Neuron (in vitro differentiated cells): Measurements from ENCODE around the gene SPATS1.

Experiments used
- H2AFZ ChIP-seq: one replicate; pipeline ENCODE4 v1.6.1; 2013; ENCODE audit warnings: low read depth, mild to moderate bottlenecking, inconsistent platforms, low read length, moderate library complexity
- H3K27me3 ChIP-seq: one replicate; pipeline ENCODE4 v1.6.1; 2013; ENCODE audit warnings: low read length; ENCODE audit not compliant: insufficient read depth
- H3K36me3 ChIP-seq: one replicate; pipeline ENCODE4 v1.6.1; 2013; ENCODE audit warnings: low read length; ENCODE audit not compliant: insufficient read depth
- H3K4me1 ChIP-seq: one replicate; pipeline ENCODE4 v1.6.1; 2013; ENCODE audit warnings: low read length; ENCODE audit not compliant: insufficient read depth
- H3K4me3 ChIP-seq: 2 replicates; pipeline ENCODE4 v1.5.1; 2013; ENCODE audit warnings: mild to moderate bottlenecking, low read length, moderate library complexity
- H3K9me3 ChIP-seq: one replicate; pipeline ENCODE4 v1.6.1; 2013; ENCODE audit warnings: low read length

SPATS1 gene

GRCh38 chr6:44342489-44342888 lies at the start of gene SPATS1:
Gene SPATS1, plus strand, starts transcription at chr6:44342650. Its CDS starts 446 bp downstream, at chr6:44343096.
- H3K9me3 ChIP-seq: peaks cover 2% of the 10 kb centered on the region
- no peaks in the 10 kb centered on the region for H3K36me3 ChIP-seq
- peaks cover 18% of the 10 kb centered on the region for H3K27me3 ChIP-seq
- peak within 1 kb of the TSS; percentile 17 for H3K4me3 ChIP-seq
- peaks cover 21% of the 10 kb centered on the region for H3K4me1 ChIP-seq
- peak within 1 kb of the TSS; percentile 43 for H2AFZ ChIP-seq

GRCh38 chr6:44292661-44293365 lies 49.6 kb upstream of the SPATS1 start:
- Histone ChIP-seq H3K36me3 (no peaks in the 10 kb centered on the region), H2AFZ (no peak overlapping the region), H3K4me1 (peaks cover 9% of the 10 kb centered on the region), H3K4me3 (no peak overlapping the region), H3K27me3 (no peaks in the 10 kb centered on the region), H3K9me3 (no peaks in the 10 kb centered on the region)

GRCh38 chr6:44294832-44295791 lies 47.3 kb upstream of the SPATS1 start:
- Histone ChIP-seq H3K4me3 (no peak overlapping the region), H3K4me1 (peaks cover 12% of the 10 kb centered on the region), H3K27me3 (no peaks in the 10 kb centered on the region), H2AFZ (no peak overlapping the region), H3K9me3 (no peaks in the 10 kb centered on the region), H3K36me3 (peaks cover 7% of the 10 kb centered on the region)

GRCh38 chr6:44297063-44298038 lies 45.1 kb upstream of the SPATS1 start:
- Histone ChIP-seq H3K27me3 (no peaks in the 10 kb centered on the region), H3K4me3 (peak overlapping the region; percentile 48), H2AFZ (peak overlapping the region; percentile 84), H3K36me3 (peaks cover 24% of the 10 kb centered on the region), H3K9me3 (no peaks in the 10 kb centered on the region), H3K4me1 (peaks cover 12% of the 10 kb centered on the region)

GRCh38 chr6:44298055-44298803 lies 44.2 kb upstream of the SPATS1 start:
- no peak overlapping the region for H2AFZ ChIP-seq
- H3K4me3 ChIP-seq: peak overlapping the region; percentile 48
- no peaks in the 10 kb centered on the region for H3K9me3 ChIP-seq
- H3K4me1 ChIP-seq: peaks cover 12% of the 10 kb centered on the region
- H3K36me3 ChIP-seq: peaks cover 33% of the 10 kb centered on the region
- H3K27me3 ChIP-seq: no peaks in the 10 kb centered on the region

GRCh38 chr6:44298864-44299263 lies 43.6 kb upstream of the SPATS1 start:
- Histone ChIP-seq H2AFZ (no peak overlapping the region), H3K9me3 (no peaks in the 10 kb centered on the region), H3K27me3 (no peaks in the 10 kb centered on the region), H3K4me1 (peaks cover 12% of the 10 kb centered on the region), H3K36me3 (peaks cover 39% of the 10 kb centered on the region), H3K4me3 (no peak overlapping the region)

GRCh38 chr6:44300292-44300823 lies 42.1 kb upstream of the SPATS1 start:
- Histone ChIP-seq H3K4me3 (no peak overlapping the region), H3K36me3 (peaks cover 53% of the 10 kb centered on the region), H3K27me3 (no peaks in the 10 kb centered on the region), H3K4me1 (peaks cover 12% of the 10 kb centered on the region), H2AFZ (no peak overlapping the region), H3K9me3 (no peaks in the 10 kb centered on the region)

- Histone ChIP-seq H3K27me3 (no peaks in the 10 kb centered on the region), H3K4me1 (peaks cover 12% of the 10 kb centered on the region), H3K4me3 (no peak overlapping the region), H3K36me3 (peaks cover 59% of the 10 kb centered on the region), H3K9me3 (no peaks in the 10 kb centered on the region), H2AFZ (no peak overlapping the region)
These were observed 41.3 kb upstream of the SPATS1 start for GRCh38 chr6:44301106-44301505.

GRCh38 chr6:44301782-44302564 lies 40.5 kb upstream of the SPATS1 start:
- no peaks in the 10 kb centered on the region for H3K9me3 ChIP-seq
- H3K36me3 ChIP-seq: peaks cover 66% of the 10 kb centered on the region
- no peaks in the 10 kb centered on the region for H3K27me3 ChIP-seq
- no peak overlapping the region for H3K4me3 ChIP-seq
- no peak overlapping the region for H2AFZ ChIP-seq
- peaks cover 9% of the 10 kb centered on the region for H3K4me1 ChIP-seq

GRCh38 chr6:44302856-44303255 lies 39.6 kb upstream of the SPATS1 start:
- no peaks in the 10 kb centered on the region for H3K27me3 ChIP-seq
- no peak overlapping the region for H3K4me3 ChIP-seq
- H3K36me3 ChIP-seq: peaks cover 75% of the 10 kb centered on the region
- H3K9me3 ChIP-seq: no peaks in the 10 kb centered on the region
- H3K4me1 ChIP-seq: peaks cover 3% of the 10 kb centered on the region
- H2AFZ ChIP-seq: no peak overlapping the region

- H3K4me3 ChIP-seq: no peak overlapping the region
- peaks cover 81% of the 10 kb centered on the region for H3K36me3 ChIP-seq
- no peaks in the 10 kb centered on the region for H3K9me3 ChIP-seq
- no peaks in the 10 kb centered on the region for H3K27me3 ChIP-seq
- no peaks in the 10 kb centered on the region for H3K4me1 ChIP-seq
- no peak overlapping the region for H2AFZ ChIP-seq
These were observed 38.6 kb upstream of the SPATS1 start for GRCh38 chr6:44303842-44304241.
